Keratinocyte (primary cell): Measurements from ENCODE around the gene TMEM135.

Experiments
- EZH2 ChIP-seq: IDR thresholded peaks from one replicate; pipeline ENCODE4 v1.6.1; 2012; ENCODE audit warnings: inconsistent platforms, mild to moderate bottlenecking, low read length, moderate library complexity
- TF ChIP-seq, protein P1 (sequence below), 3 experiments: IDR thresholded peaks in 1 of 3; conservative IDR thresholded peaks in 1 of 3; optimal IDR thresholded peaks in 1 of 3; 2 replicates in 2 of 3; 3 replicates in 1 of 3; pipeline versions ENCODE3 to v1.5.1; 2011; ENCODE audit warnings: low read length in 3 of 3, mild to moderate bottlenecking in 3 of 3, moderate library complexity in 2 of 3, control low read depth in 1 of 3, inconsistent platforms in 1 of 3; ENCODE audit not compliant: insufficient read depth in 2 of 3; ENCODE audit errors: extremely low read depth in 1 of 3

DNA sequence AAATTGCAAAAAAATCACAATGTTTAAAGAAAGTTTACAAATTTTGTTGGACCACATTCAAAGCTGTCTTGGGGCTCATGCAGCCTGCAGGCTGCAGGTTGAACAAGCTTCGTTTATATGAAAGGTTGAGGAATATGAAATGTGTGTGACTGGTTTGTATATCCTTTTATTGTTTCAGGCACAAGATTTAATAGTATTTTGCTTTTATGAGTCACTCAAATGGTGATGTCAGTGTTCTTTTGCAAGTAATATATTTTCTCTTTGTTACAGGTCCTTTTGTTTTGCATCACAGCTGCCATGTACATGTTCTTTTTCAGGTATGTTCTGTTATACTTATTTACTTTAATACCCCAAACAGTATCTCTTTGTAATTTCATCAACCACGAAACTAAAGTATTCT is 198.6 kb downstream of the TMEM135 start:
- TF ChIP-seq, protein P1, sequence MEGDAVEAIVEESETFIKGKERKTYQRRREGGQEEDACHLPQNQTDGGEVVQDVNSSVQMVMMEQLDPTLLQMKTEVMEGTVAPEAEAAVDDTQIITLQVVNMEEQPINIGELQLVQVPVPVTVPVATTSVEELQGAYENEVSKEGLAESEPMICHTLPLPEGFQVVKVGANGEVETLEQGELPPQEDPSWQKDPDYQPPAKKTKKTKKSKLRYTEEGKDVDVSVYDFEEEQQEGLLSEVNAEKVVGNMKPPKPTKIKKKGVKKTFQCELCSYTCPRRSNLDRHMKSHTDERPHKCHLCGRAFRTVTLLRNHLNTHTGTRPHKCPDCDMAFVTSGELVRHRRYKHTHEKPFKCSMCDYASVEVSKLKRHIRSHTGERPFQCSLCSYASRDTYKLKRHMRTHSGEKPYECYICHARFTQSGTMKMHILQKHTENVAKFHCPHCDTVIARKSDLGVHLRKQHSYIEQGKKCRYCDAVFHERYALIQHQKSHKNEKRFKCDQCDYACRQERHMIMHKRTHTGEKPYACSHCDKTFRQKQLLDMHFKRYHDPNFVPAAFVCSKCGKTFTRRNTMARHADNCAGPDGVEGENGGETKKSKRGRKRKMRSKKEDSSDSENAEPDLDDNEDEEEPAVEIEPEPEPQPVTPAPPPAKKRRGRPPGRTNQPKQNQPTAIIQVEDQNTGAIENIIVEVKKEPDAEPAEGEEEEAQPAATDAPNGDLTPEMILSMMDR (optimal IDR thresholded peaks at IDR 0.05 in 1 of 3, IDR thresholded peaks at IDR 0.05 in 1 of 3, conservative IDR thresholded peaks at IDR 0.05 in 1 of 3; ENCODE audit: extremely low read depth in 1 of 3, insufficient read depth in 2 of 3, low read length in 3 of 3) = no peak
- no peak for TF ChIP-seq EZH2
